ENCODE results near the gene IL12RB1.

The IL12RB1 gene

DNA sequence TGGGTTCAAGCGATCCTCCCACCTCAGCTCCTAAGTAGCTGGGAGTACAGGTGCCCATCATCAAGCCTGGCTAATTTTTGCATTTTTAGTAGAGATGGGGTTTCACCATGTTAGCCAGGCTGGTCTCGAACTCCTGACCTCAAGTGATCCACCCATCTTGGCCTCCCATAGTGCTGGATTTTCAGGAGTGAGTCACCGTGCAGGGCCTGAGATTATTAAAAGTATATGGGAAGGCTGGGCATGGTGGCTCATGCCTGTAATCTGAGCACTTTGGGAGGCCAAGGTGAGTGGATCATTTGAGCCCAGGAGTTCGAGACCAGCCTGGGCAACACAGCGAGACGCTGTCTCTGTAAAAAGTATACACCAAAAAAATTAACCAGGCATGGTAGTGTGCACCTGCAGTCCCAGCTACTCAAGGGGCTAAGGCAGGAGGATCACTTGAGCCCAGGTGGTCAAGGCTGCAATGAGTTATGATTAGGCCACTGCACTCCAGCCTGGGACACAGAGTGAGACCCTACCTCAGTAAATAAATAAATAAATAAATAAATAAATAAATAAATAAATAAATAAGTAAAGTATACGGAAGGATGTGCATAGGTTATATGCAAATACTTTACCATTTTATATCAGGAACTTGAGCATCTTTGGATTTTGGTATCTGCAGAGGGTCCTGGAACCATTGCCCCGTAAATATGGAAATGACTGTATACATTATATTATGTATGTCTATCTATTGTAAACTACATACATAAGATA, 854 bp downstream of the IL12RB1 start:
- DNase-seq = no peak

DNA sequence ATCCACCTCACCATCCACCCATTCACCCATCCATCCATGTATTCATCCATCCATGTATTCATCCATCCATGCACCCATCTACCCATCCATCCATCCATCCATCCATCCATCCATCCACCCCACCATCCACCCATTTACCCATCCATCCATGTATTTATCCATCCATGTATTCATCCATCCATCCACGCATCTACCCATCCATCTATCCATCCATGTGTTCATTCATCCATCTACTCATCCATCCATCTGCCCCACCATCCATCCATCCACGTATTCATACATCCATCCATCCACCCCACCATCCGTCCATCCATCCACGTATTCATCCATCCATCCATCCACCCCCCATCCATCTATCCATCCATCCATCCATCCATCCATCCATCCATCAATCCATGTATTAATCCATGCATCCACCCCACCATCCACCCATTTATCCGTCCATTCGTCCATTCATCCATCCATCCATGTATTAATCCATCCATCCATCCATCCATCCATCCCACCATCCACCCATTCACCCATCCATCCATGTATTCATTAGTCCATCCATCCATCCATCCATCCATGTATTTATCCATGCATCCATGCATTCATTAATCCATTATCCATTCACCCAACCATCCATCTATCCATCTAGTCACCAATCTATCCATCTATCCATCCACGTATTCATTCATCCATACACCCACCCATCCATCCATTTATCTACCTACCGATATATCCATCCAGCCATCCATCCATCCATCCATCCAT, 2.6 kb downstream of the IL12RB1 start:
- no peak for DNase-seq

DNA sequence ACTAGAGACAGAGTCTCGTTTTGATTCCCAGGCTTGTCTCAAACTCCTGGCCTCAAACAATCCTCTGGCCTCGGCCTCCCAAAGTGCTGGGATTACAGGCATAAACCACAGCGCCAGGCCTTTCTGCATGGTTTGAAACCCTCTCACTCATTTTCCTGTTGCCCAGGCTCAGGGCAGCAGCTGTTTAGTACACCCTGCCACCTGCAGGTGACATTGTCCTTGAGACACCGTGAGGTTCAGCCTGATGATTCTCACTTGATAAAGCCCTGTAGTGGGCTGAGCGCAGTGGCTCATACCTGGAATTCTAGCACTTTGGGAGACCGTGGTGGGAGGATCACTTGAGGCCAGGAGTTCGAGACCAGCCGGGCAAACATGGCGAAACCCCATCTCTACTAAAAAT, 12.5 kb downstream of the IL12RB1 start:
- no peak for DNase-seq

DNA sequence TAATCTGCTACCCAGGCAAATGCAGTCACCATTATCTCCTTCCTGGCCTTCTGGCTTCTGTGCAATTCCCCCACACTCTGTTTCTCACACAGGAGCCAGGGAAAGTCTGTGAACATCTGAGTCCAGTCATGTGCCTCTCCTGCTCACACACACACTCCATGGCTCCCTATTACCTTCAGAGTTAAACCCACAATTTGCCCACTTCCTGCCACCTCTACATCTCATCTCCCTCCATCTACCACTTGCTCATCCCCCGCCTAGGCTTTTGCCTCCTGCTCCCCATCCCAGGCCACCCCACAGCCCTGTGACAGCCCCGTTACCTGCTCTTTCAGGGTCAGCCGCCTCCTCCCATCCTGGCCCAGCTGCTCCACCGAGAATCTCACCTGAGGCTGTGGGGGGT, 13.5 kb downstream of the IL12RB1 start:
- no peak for DNase-seq

DNA sequence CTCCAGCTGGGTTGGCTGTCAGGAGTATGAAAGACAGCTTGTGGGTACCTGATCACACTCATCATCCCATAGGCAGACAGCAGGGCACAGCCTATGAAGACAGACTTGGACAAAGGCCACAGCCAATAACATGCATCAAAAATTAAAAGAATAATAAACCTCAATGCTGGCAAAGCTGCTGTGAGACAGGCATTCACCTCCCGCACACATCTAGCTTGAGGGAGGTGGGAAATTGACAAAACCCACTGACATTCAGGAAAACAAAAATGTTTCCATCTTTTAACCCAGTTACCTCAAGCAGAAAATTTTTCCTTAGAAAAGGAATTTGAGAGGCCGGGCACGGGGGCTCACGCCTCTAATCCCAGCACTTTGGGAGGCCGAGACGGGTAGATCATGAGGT, 14.4 kb downstream of the IL12RB1 start:
- DNase-seq = no peak

DNA sequence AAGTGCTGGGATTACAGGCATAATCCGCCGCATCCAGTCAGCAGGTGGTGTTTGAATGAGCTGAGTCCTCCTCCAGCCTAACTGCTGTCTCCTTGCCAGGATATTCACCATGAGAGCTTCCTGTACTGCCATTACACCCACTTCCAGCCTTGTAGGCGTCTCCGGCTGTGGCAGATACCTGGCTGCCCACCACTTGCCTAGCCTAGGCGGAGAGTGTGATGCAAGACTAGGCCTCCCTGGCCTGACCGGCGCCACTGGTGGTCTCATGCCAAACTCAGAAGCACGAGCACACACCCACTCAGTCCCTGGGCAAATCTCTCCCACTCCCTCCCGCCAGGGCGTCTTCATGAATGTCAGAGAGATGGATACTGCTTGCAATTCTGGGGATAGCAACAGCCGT, 16.6 kb downstream of the IL12RB1 start:
- DNase-seq = no peak

DNA sequence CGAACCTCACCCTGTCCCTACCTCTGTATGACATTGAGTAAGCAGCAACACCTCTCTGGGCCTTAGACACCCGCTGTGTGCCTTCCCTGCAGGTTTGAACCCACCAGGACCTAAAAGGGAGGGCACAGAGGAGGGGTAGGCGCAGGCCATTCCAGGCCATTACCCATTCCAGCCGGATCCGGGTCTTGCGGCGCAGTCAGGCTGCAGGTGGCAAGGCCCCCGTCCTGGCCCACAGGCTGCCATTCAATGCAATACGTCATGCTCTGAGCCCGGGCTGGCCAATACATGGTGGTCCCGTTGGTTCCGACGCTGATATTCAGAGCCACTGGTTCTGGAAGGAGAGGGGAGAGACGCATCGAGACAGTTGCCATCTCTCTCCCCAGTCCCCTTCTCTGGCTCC, 17.4 kb downstream of the IL12RB1 start:
- DNase-seq = no peak

DNA sequence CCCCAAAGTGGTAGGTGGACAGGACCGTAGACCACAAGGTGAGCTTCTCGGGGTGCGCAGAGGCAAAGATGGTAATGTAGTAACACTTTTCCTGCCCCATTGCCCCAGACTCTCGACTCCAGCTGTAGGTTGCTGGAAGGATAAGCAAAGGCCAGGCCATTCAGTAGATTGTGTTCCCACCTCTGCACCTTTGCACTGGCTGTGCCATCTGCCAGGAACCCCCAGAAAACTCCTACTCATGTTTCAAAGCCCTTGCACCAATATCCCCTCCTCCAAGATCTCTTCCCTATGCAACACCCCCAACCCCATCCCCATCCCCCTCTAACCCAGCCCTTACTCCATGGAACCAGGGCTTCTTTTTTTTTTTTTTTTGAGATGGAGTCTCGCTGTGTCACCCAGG, 18.3 kb downstream of the IL12RB1 start:
- no peak for DNase-seq

DNA sequence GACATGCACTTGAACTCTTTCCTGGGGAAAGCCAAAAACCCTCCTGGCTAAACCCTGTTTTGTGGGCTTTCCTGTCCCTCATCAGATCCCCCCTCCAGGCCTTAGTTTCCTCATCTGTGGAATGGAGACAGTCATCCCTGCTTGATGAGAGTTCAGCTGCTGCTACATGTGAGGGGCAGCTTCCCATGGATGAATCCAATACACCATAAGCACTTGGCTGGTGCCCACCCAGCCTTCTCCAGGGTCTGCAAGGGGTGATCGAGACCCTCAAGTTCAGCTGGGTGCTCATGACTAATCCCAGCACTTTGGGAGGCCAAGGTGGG, 21.6 kb downstream of the IL12RB1 start:
- no peak for DNase-seq

DNA sequence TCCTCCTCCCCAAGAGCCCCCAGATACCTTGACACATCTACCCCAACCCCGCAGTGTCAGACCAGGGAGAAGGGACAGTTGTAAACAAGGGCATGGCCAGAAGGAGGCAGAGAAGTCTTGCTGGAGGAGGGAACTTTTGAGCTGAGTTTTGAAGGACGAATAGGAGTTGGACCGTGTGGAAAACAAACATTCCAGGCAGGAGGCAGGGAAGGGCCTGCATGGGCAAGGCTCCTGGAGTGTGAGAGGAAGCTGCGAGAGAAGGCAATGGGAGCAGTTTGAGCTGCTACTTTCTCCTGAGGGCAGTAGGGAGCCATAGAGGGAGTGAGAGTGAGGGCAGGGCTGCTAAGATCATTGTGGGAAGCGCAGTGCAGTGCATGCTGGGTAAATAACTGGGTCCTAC, 23.3 kb downstream of the IL12RB1 start:
- peak; percentile 50 for DNase-seq

DNA sequence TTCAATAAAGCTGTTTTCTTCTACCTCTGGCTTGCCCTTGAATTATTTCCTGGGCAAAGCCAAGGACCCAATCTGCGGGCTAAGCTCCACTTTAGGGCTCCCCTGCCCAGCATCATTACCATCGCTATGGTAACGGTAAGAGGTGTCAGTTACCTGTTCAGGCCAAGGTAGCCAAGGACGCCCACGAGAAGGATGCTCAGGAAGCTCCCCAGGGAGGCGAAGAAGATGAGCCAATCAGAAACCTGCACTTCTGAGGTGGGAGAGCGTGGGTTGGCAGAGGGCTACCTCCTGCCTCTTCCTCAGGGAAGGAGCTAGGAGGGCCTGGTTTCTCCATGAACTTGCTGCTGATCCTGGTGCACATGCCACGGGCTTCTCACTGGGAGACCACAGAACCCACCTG, 24.7 kb downstream of the IL12RB1 start:
- DNase-seq = no peak

DNA sequence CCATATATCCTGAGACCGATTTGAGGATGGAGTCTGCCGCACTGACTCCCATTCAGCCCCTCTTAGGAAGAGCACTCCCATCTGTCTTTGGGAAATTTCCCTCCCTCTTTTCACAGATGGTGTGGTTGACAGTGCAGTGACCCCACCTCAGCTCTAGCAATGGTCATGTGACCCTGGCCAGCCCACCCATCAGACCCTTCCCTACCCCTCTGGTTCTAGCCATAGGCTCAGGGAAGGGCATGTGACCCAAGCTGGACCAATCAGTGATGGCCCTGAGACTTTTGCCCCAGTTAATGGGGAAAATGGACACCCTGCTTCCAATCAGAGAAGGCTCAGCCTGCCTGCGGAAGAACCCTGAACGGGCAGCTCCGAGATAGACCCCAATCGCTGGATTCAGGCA, 26.3 kb downstream of the IL12RB1 start:
- no peak for DNase-seq

DNA sequence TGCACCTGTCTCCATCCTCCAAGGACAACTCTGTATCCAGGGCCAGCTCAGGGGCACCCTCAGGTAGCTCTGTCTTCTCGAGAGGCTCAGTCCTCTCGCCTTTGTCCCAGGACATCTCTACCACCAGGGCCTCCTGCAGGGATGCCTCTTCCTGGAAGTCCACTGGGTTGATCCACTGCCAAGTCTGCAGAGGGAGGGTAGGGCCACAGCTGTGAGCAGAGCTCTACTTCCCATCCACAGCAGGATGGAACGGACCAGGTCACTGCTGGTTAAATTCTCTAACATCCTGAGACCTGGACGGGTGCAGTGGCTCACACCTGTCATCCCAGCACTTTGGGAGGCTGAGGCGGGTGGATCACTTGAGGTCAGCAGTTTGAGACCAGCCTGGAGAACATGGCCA, 26.8 kb downstream of the IL12RB1 start:
- DNase-seq = no peak

DNA sequence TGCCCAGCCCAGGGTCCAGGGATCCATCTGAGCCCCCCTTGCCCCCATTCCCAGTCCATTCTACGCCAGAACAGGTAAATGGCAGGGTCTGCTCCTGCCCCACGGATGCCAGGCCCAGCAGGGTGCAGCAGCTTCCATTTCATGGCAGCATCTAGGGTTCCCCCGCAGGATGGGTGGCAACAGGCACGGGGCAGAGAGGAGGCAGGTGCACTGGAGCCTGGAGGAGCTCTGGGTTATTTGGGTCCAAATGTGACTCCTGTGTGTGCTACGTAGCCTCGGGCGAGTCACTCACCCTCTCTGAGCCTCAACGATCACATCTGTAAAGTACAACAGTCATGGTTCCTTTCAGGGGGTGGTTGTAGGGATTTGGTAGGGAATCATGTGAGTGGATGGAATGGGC, 27.4 kb downstream of the IL12RB1 start:
- no peak for DNase-seq

DNA sequence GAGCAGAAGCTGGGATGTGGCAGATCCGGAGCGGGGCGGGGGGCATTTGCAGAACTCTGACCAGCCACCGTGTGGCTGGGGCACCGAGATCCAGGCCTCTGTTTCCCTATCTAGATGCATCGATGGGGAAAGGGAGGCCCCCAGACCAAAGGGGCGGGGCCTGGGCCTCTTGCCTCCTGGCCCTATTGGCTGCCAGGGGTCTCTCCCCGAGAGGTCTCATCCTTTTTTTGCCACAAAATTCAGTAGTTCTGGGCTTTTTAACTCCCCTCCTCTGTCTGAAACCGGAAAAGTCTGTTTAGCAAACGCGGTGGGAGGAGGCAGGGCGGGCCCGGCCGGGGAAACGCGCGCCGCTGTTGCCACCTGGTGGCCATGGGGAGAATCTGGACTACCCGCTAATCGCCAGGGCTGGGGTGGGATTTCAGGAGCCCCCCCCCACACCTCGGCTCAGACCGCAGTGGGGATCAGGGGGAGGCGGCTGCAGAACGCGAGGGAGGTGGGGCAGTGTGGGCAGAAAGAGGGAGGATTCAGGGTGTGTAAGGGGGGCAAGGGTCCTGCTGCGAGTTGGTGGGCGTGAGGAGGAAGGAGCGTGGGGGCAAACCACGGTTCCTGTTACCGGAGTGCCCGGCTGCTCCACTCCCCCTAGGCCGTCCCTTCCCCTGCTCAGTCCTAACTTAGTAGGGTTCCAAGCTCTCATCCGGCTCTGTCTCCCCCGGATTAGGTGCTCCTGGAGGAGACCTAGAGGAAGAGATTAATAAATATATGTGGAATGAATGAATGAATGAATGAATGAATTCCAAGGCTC, 28.3 kb downstream of the IL12RB1 start:
- DNase-seq = peak; percentile 82

DNA sequence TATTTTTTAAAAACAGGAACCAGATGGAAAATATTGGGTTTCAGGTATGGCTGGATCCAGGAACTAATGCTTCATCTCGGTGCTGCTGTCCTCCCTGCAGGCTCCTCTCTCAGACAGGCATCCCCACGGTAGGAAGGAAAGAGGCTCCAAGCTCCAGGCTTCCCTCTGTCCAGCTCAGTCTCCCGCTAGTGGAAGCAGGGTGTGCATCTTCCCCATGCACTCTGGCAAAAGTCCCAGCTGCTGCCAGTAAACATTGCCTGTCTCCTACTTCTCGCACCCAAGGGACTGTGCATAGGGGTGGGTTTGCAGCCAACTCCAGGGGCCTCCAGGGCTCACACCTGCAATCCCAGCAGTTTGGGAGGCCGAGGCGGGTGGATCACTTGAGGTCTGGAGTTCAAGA, 29.2 kb downstream of the IL12RB1 start:
- DNase-seq = no peak

DNA sequence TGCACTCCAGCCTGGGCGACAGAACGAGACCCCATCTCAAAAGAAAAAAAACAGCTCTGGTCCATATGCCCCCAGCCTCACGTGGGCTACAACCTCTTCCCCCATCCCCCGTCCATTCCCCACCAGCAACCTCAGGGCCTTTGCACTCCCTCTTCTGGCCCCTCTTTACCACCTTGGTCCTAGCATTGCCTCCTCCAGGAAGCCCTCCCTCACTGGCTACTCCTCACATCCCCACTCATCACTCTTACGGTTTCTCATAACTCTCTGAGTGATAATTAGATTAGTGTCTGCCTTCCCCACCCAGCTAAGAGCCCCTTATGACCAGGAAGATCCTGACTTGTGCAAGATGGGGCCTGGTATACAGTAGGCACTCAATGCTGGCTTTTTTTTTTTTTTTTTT, 30.8 kb downstream of the IL12RB1 start:
- no peak for DNase-seq

DNA sequence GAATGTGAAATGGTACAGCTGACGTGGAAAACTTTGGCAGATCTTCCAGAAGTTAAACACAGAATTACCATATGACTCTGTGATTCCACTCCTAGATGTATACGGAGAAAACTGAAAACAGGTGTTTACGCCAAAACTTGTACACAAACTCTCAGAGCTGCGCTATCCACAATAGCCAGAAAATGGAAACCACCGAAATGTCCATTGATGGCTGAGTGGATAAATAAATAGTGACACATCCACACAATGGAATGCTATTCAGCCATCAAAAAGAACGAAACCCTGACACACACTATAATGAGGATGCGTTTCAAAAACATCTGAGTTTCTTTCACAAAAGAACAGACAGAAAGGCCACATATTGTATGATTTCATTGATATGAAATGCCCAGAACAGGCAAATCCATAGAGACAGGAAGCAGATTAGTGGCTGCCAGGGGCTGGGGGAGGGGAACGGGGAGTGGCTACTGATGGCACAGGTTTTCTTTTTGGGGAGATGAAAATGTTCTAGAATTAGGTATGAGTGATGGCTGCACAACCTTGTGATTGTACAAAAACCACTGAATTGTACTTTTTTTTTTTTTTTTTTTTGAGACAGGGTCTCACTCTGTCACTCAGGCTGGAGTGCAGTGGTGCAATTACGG, 33.0 kb downstream of the IL12RB1 start:
- DNase-seq = no peak

DNA sequence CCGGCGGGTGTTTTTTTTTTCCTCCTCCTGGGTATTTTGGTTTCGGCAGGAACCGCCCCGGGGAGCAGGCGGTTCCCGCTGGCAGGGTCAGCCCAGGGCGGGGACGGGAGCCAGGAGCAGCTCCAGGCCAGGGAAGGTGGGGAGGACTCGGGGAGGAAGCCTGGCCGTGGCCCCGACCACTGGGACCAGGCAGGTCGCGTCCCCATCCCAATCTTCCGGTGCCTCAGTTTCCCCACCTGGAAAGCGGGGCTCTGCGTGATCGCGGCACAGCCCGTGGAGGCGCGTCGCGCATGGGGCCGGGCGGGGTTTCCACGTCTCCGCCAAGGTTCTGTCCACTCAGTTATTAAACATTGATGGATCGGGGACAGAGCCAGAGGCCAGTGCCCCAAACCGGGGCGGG, 34.8 kb downstream of the IL12RB1 start:
- DNase-seq = no peak

DNA sequence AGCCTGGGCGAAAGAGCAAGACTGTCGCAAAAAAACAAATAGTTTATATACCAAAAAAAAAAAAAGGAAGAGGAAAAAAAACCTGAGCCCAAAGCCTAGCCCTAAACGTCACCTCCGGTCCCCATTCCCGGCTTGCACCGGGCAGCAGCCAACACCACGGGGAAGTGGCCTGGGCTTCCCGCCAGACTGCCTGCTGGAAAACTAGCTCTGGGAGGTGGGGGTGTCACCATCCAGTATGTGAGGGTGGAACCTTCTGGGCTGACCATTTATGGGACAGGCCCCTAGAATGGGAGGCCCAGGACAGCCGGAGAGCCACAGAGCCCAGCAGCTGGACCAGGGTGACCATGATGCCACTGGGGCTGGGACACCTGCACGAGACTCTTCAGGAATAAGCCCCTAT, 37.3 kb downstream of the IL12RB1 start:
- DNase-seq = no peak

DNA sequence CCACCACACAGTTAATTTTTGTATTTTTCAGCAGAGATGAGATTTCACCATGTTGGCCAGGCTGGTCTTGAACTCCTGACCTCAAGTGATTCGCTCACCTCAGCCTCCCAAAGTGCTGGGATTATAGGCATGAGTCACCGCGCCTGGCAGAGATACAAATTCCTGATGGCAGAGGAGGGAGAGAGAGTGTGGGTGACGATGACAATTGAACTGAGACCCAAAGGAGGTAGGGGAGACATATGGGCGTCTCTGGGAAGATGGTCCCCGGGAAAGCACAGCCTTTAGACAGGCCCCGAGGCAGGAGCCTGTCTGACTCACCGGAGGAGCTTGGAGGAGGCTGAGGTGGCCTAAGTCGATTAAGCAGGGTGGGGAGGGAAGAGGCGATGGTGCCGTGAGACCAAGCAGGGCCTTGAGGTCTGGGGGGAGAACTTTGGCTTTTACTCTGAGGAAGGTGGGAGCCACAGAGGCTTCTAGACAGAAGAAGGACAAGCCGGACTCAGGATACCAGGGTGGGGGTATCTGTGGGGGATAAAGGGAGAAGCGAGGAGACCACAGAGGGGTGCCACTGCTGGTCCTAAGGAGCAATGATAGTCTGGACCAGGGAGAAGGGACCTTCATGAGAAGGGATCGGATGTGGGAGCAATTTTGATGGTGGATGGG, 40.5 kb downstream of the IL12RB1 start:
- no peak for DNase-seq

DNA sequence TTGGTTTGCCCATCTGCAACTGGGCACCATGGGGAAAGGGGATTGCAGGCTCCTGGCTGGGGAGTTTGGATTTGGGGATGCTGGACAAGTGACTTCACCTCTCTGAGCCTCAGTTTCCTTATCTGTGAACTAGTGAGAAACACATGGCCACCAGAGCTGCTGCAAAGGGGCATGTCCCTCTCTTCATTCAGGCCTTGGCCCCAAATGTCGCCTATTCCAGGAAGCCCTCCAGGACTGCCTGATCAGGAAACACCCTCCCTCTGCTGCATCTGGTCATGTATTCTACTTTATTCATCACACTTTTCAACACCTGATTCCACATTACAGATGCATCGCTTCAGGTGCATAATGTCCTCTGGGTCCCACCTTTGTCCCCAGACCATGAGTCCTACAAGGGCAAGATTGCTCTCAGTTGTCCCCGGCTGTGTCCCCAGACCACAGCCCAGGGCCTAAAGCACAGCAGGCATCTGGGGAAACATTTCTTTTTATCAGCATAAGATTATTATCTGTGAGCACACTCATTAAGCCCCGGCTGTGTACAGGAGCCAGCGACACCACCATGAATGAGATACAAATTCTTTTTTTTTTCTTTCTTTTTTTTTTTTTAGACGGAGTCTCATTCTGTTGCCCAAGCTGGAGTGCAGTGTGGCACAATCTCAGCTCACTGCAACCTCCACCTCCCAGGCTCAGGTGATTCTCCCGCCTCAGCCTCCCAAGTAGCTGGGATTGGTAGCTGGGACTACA, 41.3 kb downstream of the IL12RB1 start:
- no peak for DNase-seq
